Neural crest cell (in vitro differentiated cells): ENCODE measurements around the gene DMRTB1. TPM values are rescaled to one million over a fixed set of nuclear protein-coding genes. Genes with fewer than 3 reads are reported as not detected.

ENCODE experiments used
- DNase-seq: peaks from one replicate; pipeline ENCODE4 v3.0.0; 2021; ENCODE audit warnings: low read depth, mixed read lengths, low spot score
- H3K27ac Mint-ChIP-seq: one replicate; pipeline ENCODE4 v1.8.0; 2021; ENCODE audit warnings: mild to moderate bottlenecking, mixed read lengths; ENCODE audit not compliant: unreplicated experiment
- H3K27me3 Mint-ChIP-seq: 2 replicates; pipeline ENCODE4 v1.8.0; 2021; ENCODE audit warnings: low read depth, mild to moderate bottlenecking, mixed read lengths
- H3K36me3 Mint-ChIP-seq: 2 replicates; pipeline ENCODE4 v1.8.0; 2021; ENCODE audit warnings: low read depth, mild to moderate bottlenecking, mixed read lengths
- H3K4me1 Mint-ChIP-seq: 2 replicates; pipeline ENCODE4 v1.8.0; 2021; ENCODE audit warnings: mixed read lengths
- H3K4me3 Mint-ChIP-seq: one replicate; pipeline ENCODE4 v1.8.0; 2021; ENCODE audit warnings: mild to moderate bottlenecking, mixed read lengths
- H3K9me3 Mint-ChIP-seq: 2 replicates; pipeline ENCODE4 v1.8.0; 2021; ENCODE audit warnings: mixed read lengths
- total RNA-seq: library from RNA; stranded (reverse); gene quantifications from 2 replicates; pipeline ENCODE4 v1.2.1, GENCODE V29; 2021
- TF ChIP-seq, protein P1 (sequence below): fragments of 200-600 bp; sonication (generic); conservative IDR thresholded peaks from 2 replicates; pipeline ENCODE4 v1.5.0; 2021; ENCODE audit warnings: antibody characterized with exemption, mild to moderate bottlenecking

Gene DMRTB1
- total RNA-seq, 1 donor from 2014 or later = not detected

DNA sequence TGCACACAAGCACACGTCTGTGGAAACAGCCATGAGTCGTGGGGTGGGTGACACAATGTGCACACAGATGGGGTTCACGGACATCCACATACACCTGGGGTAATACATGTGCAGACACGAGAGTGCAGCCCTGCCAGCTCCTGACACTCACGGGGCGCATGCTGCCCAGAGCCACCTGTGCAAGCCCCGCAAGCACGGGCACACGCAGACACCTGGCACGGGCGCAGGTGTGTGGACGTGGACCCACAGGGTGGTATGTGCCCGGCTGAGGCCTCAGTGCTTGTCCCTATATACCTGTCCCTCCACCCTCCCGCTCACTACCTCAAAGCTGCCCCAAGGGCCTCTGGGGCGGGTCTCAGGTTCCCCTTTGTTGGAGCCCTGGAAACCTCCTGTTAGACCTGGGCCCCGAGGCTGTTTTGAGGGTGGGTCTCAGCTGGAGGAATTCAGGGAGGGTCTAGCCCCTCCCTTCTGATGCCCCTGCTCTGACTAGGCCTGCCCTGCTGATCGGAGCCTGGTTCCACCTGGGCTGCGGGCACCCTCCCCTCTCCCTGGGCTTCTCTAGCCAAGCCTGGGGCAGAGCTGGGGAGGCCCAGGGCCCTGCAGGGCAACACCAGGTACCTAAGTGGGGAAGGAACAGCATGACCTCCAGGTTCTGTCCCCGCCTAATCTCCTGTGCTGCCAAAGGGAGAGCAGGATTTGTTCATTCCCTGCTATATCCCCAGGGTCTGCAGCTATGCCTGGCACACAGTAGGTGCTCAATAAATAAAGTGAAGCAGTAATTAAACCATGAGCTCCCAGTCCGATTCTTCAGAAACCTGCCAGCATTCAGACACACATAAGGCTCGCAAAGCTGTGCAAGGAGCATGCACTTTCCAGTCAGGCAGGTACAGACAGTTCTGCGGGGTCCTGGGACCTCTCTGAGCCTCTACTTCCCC is 49.1 kb downstream of the DMRTB1 start:
- TF ChIP-seq, protein P1, sequence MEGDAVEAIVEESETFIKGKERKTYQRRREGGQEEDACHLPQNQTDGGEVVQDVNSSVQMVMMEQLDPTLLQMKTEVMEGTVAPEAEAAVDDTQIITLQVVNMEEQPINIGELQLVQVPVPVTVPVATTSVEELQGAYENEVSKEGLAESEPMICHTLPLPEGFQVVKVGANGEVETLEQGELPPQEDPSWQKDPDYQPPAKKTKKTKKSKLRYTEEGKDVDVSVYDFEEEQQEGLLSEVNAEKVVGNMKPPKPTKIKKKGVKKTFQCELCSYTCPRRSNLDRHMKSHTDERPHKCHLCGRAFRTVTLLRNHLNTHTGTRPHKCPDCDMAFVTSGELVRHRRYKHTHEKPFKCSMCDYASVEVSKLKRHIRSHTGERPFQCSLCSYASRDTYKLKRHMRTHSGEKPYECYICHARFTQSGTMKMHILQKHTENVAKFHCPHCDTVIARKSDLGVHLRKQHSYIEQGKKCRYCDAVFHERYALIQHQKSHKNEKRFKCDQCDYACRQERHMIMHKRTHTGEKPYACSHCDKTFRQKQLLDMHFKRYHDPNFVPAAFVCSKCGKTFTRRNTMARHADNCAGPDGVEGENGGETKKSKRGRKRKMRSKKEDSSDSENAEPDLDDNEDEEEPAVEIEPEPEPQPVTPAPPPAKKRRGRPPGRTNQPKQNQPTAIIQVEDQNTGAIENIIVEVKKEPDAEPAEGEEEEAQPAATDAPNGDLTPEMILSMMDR = no peak
- H3K4me3 Mint-ChIP-seq = no peak overlapping the region
- DNase-seq = no peak
- H3K27me3 Mint-ChIP-seq = peaks cover 2% of the 10 kb centered on the region
- H3K9me3 Mint-ChIP-seq = no peaks in the 10 kb centered on the region
- no peak overlapping the region for H3K27ac Mint-ChIP-seq
- H3K36me3 Mint-ChIP-seq = no peaks in the 10 kb centered on the region
- peaks cover 13% of the 10 kb centered on the region for H3K4me1 Mint-ChIP-seq

DNA sequence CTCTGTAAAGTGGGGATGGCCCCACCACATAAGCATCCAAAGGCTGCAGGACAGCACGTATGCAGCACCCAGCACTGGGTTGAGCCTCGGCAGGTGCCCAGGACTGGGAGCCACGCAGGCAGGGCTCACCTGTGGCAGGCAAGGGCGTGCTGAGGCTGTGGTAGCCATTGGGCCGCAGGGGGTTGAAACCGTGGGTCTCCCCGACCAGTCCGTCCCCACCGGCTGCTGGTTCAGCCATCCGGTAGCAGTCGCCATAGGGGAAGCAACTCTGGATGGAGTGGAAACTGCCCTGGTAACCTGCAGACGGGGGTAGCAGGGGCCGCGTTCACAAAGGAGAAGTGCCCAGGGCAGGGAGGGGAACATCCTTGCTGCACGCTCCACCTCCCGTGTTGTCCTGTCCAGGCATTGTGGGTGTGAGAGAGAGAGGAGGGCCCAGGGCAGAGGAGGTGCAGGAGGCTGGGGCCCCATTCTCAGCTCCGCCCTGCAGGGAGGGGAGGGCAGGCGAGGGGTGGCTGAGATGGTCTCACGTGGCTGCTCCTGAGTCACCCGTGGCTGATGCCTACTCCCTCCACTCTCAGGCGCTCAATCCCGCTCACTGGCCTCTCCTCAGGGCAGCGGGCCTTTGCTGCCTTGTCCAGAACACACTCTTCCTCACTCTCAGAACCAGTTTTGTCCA is 49.9 kb downstream of the DMRTB1 start:
- H3K4me3 Mint-ChIP-seq = no peak overlapping the region
- H3K27me3 Mint-ChIP-seq = no peaks in the 10 kb centered on the region
- H3K4me1 Mint-ChIP-seq = peaks cover 5% of the 10 kb centered on the region
- H3K27ac Mint-ChIP-seq = no peak overlapping the region
- no peaks in the 10 kb centered on the region for H3K36me3 Mint-ChIP-seq
- no peaks in the 10 kb centered on the region for H3K9me3 Mint-ChIP-seq
- TF ChIP-seq, protein P1 = no peak
- DNase-seq = no peak

DNA sequence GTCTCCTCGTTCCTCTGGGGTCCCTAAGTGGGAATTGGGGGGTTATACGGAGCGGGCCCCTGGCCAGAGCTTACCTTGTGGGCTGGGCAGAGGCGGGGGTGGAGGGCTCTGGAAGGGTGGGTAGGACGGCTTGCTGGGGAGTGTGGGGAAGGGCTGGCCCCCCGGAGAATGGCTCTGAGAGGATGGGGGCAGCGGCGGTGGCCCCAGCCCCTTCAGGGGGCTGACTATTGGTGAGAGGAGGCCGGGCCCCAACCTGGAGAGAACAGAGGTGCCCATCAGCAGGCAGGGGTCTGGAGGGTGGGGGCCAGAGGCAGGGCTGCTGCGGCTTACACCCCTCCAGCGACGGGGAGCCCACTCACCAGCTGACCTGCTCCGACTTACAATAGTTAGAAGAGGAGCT is 50.6 kb downstream of the DMRTB1 start:
- no peaks in the 10 kb centered on the region for H3K27me3 Mint-ChIP-seq
- no peaks in the 10 kb centered on the region for H3K9me3 Mint-ChIP-seq
- peaks cover 9% of the 10 kb centered on the region for H3K4me1 Mint-ChIP-seq
- TF ChIP-seq, protein P1 = no peak
- no peak overlapping the region for H3K4me3 Mint-ChIP-seq
- H3K27ac Mint-ChIP-seq = no peak overlapping the region
- H3K36me3 Mint-ChIP-seq = no peaks in the 10 kb centered on the region
- DNase-seq = no peak

DNA sequence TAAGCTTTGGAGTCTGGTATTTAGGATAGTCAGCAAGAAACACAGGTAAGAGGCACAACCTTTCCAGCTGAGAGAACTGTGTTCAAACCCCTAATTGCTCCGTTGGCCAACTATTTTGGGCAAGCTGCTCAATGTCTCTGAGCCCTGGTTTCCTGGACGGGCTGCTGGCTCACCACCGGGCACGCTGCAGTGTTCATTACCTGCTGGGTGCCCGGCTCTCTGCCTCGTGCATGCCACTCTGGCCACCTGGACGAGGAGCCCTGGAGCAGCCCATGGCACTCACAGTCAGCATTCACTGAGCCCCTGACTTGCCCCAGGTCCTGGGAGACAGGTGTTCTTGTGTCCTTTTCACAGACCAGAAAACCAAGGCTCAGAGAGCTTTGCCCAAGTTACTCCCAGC is 51.0 kb downstream of the DMRTB1 start:
- H3K27ac Mint-ChIP-seq = no peak overlapping the region
- no peaks in the 10 kb centered on the region for H3K9me3 Mint-ChIP-seq
- H3K4me1 Mint-ChIP-seq = peaks cover 9% of the 10 kb centered on the region
- TF ChIP-seq, protein P1 = no peak
- no peak for DNase-seq
- no peak overlapping the region for H3K4me3 Mint-ChIP-seq
- H3K36me3 Mint-ChIP-seq = no peaks in the 10 kb centered on the region
- H3K27me3 Mint-ChIP-seq = no peaks in the 10 kb centered on the region

DNA sequence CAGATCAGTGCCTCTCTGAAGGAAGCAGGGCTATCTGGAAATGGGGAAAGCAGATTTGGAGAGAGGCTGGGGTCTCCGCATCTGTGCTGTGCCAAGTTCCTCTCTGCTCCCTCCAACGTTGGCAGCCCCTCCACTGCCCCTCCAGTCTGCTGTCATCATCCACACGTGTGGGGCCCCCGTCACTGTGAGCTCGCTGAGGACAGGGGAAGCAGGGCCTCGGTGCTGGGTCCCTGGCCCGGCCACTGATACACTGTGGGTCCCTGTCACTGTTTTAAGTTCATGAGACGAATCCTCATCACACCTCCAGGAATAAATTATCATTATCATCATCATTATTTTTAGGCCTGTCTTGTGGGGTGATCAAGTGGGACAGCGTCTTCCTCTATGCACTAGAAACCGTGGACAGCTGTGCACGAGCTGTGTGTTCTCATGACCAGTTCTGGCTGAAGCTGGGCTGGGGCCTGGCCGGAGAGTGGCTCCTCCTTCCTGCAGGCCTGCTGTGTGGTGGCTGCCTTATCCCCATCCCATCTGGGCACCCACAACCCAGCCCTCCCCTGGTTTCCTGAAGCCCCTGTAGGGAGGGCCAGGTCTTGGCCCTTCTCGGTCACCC is 52.2 kb downstream of the DMRTB1 start:
- no peaks in the 10 kb centered on the region for H3K27me3 Mint-ChIP-seq
- no peaks in the 10 kb centered on the region for H3K9me3 Mint-ChIP-seq

More for the DNA sequence above, 52.2 kb downstream of the DMRTB1 start:
- DNase-seq = no peak
- Mint-ChIP-seq H3K4me3 (no peak overlapping the region), H3K36me3 (no peaks in the 10 kb centered on the region), H3K4me1 (peaks cover 15% of the 10 kb centered on the region), H3K27ac (no peak overlapping the region)
- TF ChIP-seq, protein P1 = no peak
